Stimulated activated CD4-positive, alpha-beta T cell treated with anti-CD3 and anti-CD28 coated beads, Interleukin-2, amount 100 ng/mL, for 4 hours (primary cell): ENCODE measurements around the gene ABCC1.

Source experiments
- DNase-seq: peaks from one replicate; pipeline ENCODE4 v3.0.0-alpha.2; 2020; ENCODE audit warnings: low read depth

Gene ABCC1

DNA sequence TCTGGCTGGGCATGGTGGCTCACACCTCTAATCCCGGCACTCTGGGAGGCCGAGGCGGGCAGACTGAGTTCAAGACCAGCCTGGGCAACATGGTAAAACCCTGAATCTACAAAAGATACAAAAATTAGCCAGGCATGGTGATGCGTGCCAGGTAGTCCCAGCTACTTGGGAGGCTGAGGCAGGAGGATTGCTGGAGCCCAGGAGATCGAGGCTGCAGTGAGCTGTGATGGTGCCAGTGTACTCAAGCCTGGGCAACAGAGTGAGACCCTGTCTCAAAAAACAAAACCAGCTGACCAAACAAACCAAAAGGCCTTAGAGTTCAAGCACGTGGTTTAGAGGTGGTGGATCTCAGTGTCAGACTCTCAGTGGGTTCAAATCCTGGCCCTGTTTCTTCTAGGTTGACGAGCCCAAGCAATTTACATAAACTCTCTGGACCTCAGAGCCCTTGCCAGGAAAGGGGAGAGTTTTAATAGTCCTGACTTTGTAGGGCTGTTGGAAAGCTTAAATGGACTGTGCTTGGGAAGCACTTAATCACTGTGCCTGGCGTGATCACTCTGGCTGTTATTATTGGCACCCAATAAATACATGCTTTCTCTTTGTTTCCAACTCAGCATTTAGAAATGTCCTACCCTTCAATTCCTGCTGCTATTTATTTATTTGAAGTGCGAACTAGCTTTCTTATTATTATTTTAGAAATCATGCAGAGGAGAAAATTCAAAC lies 44.7 kb downstream of the ABCC1 start:
- DNase-seq, result no peak

DNA sequence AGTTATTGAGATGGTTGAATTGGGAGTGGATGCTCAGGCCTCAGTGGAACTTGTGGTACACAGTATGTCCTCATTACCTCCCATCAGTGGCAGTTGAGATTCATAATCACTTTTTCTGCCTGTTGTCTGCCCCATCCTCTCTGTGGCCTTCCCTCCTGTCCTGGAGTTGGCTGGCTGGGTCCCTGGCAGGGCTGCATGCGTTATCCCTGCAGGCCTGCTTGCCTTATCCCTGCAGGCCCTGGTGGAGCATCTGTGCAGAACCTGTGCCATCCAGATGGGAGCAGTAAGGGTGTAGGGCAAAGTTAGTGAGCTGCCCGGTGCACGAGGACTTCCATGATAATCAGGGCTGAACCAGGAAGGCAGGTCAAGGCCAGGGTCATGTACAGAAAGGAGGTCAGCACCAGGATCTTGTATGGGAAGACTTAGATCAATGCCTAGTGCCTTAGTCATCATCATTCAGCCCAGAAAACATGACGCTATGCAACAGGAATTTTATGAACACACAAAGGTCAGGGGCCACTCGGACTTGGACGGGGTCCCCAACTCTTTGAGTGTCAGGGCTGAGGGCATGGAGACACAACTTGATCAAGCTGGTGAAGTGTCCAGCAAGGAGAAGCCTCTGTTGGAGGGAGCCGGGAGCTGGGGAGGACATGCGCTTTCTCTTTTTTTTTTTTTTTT lies 47.2 kb downstream of the ABCC1 start:
- no peak for DNase-seq

DNA sequence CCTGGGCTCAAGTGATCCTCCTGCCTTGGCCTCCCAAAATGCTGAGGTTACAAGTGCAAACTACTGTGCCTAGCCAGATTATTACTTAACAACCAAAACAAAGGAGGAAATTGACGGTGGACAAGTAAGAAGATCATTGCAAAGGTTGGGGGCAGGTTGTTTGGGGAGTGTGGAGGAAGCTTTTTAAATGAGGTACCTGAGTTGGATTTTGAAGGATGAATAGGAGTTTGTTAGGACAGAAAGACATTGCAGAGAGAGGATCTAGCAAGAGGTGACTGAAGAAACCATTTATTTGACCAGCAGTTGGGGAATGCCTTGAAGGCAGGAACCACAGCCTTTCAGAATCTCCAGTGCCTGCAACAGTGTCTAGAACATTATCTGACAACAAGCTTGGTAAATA lies 51.3 kb downstream of the ABCC1 start:
- no peak for DNase-seq

DNA sequence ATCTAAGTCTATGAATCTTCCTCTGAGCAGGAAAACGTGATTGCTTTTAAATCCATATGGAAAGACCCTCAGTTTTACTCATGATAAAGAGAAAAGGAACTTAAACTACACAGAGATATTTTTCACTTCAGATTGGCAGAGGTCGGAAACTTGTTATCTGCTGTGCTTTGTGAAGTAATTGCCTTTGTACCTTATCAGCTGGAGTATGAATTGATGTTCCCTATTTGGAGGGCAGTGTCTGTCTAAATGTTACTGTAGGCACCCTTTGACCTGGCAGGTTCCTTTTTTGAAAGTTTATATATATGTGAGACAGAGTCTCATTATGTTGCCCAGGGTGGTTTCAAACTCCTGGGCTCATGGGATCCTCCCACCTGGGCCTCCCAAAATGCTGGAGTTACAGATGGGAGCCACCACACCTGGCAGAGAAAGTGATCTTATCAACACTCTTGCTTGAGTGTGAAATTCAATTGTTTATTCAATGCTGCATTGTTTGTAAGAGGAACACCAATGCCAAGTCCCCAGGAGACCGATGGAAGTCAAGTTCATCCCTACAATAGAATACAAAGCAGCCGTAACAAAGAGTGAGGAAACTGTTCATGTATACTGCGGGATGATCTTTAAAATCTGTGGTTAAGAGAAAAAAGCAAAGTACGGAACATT lies 52.3 kb downstream of the ABCC1 start:
- no peak for DNase-seq

DNA sequence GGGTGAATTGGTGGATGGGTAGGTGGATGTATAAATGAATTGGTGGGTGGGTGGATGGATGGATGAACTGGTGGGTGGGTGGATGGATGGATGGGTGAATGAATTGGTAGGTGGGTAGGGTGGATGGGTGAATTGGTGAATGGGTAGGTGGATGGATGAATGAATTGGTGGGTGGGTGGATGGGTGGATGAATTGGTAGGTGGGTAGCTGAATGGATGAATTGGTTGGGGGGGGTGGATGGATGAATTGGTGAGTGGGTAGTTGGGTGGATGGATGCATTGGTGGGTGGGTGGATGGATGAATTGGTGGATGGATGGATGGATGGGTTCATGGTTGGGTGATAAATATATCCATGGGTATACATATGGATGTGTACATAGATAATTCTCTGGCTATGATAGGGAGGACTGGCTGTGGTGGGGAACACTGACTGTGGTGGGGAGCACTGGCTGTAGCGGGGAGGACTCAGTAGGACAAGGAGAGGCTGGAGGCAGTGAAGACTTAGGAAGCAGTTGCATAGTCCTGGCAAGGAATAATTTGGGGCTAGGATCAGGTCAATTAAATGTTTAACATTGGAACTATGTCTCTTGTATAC lies 54.4 kb downstream of the ABCC1 start:
- DNase-seq, result no peak

DNA sequence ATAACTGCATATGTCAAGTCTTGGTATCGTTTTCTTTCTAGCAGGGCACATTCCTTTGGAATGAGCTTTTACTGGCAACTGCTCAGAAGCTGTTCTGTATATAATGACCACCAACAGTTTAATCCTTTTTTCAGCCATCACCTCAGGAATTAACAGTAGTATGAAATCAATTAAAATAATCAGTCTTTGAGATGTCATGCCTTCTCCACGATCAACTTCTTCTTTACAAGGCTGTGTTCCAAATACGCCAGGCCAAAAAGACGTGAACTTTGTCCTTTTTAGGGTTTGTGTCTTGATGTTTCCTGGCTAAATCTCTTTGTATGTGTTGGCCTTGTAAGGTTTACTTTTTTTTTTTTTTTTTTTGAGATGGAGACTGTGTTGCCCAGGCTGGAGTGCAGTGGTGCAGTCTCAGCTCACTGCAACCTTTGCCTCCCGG lies 54.9 kb downstream of the ABCC1 start:
- no peak for DNase-seq

DNA sequence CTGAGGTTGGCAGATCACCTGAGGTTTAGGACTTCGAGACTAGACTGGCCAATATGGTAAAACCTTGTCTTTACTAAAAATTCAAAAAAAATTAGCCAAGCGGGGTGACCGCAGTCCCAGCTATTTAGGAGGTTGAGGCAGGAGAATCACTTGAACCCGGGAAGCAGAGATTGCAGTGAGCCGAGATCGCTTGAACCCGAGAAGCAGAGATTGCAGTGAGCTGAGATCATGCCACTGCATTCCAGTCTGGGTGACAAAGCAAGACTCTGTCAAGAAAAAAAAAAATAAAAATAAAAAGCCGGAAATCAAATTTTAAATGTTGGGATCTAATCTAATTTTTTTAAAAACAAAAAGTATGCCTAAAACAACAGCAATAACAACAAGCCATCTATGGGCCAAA lies 56.3 kb downstream of the ABCC1 start:
- DNase-seq, result no peak

DNA sequence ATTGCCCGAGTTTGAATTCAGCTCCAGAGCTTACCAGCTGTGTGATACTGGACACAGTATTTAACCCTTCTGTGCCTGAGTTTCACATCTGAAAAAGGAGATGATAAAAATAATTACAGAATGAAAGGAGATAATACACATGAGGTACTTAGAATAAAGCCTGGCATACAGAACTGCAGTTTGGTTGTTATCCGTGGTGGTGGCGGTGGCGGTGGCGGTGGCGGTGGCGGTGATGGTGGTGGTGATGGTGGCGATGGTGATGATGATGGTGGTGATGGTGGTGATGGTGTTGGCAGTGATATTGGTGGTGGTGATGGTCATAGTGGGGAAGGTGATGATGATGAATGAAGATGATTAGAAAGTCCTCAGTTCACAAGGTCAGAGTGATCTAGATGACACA lies 57.2 kb downstream of the ABCC1 start:
- no peak for DNase-seq

DNA sequence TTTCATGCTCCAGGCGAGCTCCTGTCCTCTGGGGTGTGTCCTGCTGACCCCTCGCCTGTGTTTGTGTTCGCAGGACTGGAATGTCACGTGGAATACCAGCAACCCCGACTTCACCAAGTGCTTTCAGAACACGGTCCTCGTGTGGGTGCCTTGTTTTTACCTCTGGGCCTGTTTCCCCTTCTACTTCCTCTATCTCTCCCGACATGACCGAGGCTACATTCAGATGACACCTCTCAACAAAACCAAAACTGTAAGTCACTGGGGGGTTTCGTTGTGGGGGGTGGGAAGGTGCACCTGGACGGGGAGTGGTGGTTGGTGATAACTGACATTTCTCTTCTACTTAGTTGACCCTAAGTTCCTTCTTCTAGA lies 58.3 kb downstream of the ABCC1 start:
- DNase-seq, result no peak

DNA sequence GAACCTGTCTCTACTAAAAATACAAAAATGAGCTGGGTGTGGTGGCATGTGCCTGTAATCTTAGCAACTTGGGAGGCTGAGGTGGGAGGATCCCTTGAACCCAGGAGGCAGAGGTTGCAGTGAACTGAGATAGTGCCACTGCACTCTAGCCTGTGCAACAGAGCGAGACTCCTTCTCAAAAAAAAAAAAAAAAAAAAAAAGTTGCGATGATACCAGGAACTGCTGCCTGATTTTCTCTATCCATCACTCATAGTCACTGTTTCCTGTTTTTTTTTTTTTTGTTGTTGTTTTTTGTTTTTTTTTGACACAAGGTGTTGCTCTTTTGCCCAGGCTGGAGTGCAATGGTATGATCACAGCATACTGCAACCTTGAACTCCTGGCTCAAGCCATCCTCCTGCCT lies 59.2 kb downstream of the ABCC1 start:
- DNase-seq, result no peak

DNA sequence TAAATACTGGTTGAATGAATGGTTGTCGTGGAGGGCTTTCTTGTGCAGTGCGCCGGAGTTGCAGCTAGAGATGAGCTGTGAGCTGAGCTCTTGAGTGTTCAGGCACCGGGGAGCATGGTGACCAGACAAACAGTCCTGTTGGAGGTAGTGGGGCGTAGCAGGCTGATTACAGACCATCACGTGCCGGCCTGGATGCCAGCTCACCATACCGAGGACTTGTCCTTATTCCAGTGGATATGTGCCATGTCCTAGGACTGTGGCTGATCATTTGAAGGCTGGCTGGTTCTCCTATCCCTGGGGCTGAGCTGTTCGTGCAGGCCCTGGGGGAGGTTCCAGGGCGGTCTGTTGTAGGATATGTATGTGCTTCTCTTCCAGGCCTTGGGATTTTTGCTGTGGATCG lies 60.0 kb downstream of the ABCC1 start:
- no peak for DNase-seq

DNA sequence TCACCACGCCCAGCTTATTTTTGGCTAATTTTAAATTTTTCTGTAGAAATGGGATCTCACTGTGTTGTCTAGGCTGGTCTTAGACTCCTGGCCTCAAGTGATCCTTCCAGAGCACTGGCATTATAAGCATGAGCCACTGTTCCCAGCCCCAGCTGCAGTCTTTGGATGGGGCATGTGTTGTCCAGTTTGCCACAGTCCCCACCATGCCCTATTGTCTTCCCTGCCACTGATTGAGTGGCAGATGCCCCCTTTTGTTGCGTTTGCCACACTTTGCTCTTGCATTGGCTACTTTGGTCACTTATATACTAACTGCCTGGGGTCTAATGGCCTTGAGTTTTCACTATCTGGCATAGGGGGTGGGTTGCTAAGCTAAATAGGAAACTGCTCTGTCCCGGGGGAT lies 60.8 kb downstream of the ABCC1 start:
- DNase-seq, result no peak

DNA sequence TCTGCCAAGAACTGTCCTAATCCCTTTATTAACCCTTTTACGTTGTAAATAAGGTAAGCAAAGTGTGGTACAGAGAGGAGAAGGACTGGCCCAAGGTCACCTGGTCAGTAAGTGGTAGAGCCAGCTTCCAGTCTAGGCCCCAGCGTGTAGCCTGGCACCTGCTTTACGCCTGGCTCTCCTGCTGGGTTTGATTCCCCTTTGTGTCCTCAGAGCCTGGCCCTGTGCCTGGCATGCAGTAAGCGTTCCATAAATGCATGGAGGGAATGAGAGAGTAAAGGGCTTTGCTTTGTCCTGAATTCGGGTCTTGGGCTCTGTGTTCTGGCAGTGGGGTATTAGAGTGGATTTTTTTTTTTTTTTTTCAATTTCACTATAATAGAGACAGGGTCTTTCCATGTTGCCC lies 62.7 kb downstream of the ABCC1 start:
- DNase-seq, result no peak

DNA sequence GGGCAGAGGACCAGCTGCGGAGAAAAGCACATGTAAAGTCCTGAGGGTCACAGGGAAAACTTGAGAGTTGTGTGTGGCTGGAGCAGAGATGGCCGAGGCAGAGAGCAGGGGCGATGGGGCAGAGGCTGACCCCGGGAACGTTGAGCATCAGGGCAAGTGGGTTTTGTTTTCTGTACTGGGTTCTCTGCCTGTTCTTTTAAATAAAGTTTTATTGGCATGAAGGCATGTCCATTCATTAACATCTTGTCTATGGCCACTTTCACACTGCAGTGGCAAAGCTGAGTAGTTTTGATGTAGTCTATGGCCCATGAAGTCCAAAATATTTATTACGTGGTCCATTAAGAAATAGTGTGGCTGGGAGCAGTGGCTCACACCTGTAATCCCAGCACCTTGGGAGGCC lies 64.4 kb downstream of the ABCC1 start:
- DNase-seq, result no peak

DNA sequence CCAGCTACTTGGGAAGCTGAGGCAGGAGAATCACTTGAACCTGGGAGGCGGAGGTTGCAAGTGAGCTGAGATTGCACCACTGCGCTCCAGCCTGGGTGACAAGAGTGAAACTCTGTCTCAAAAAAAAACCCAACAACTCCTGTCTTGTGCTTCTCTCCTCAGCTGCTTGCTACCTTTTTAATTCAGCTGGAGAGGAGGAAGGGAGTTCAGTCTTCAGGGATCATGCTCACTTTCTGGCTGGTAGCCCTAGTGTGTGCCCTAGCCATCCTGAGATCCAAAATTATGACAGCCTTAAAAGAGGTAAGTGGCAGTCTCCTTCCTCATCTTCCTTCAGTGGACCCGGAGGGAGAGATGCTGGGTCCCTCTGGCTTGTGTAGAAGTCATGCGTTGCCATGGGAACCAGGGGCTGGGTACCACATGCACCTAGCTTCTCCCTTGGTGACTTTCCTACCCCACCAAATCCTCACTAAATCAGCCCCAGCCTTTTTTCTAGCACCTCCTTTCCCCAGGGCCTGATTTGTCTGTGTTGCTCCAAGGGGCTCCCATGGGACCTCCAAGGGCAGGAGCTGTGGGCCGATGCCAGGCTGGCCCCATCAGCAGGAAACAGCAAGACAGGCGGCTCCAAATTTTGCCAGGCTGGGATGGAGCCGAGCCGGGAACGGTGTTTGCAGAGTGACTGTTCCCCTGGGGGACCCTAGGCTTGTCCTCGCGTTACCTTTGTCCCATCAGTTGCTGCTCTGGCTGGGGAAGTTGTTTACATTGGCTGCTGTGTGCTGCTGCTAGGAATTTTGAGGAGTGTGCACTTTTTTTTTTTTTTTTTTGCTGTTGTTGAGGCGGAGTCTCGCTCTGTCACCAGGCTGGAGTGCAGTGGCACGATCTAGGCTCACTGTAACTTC lies 65.2 kb downstream of the ABCC1 start:
- no peak for DNase-seq

DNA sequence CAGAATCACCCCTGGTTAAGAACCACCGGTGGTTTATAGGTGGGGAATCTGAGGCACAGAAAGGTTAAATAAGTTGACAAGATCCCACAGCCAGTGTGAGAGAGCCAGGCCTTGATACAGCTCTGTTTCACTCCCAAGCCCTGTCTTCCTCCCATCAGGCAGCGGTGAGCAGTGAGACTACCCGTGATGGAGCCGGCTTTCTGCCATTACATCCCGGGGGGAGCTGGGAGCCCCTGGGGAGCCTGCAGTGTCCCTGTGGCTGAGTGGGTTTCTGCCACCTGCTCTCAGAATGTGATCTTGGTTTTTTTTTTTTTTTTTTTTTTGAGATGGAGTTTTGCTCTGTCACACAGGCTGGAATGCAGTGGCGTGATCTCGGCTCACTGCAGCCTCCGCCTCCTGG lies 66.4 kb downstream of the ABCC1 start:
- no peak for DNase-seq

DNA sequence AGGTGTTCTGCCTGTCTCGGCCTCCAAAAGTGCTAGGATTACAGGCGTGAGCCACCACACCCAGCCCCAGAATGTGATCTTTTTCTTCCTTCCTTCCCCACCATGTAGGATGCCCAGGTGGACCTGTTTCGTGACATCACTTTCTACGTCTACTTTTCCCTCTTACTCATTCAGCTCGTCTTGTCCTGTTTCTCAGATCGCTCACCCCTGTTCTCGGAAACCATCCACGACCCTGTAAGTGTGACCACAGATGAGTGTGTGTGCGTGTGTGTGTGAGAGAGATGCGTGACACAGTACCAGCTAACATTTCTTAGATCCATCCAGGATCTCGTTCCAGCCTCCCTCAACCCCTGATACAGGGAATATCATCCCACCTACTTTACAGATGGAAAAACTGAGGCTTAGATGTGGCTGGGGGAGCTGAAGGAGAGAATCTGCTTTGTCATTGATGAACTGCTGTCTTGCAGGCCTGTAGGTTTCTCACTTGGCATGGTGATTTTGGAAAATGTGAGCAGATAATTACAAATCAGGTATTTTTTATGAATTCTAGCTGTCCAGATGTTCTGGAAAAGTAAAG lies 67.1 kb downstream of the ABCC1 start:
- no peak for DNase-seq

DNA sequence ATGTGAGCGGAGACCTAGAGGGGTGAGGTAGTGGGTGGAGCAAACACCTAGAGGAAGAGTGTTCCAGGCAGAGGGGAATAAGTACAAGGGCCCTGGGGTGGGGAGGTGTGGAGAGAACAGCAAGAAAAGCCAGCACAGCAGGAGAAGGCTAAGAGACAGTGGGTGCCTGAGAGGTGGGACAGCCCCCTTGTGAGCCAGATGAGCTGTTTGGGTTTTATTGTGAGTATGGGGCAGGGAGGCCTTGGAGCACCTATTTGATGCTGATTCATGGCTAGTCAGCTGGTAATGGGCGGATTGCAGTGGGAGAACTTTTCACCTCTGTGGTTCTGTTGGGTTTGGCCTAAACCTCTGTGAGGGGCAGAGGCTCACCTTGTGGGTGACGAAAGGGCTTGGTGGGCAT lies 68.4 kb downstream of the ABCC1 start:
- DNase-seq, result no peak

DNA sequence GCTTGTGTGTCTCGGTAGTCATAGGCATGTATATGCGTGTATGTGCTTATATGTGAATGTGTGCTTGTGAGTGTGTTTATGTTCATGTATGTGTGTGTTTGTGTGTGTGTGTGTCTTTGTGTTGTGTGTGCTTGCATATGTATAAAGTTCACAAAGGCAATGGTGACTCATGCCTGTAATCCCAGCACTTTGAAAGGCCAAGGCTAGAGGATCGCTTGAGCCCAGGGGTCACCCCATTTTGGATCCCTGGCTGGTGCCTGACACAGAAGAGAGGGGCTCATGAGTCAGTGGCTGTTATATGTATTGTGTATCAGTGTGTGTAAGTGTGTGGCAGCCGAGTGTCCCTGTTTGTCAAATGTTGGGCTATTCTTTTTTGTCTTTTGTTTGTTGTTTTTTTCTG lies 69.3 kb downstream of the ABCC1 start:
- DNase-seq, result no peak

DNA sequence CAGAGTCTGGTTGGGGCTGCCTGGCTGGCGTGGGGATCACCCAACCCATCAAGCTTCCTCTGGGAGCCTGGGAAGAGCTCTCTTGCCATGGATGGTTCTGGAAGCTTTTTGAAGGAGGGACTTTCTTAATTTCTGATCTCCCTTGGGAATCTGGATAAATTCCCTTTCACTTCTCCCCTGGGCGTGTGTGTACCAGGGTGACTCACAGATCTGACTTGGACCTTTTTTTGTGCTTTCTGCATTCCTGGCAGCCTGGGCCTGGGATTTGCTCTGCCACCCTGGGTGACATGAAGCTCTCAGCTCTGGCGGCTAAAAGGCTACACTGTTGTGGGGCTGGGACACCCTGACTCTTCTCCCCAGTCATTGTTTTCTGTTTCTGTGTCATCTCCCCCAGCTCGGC lies 70.1 kb downstream of the ABCC1 start:
- no peak for DNase-seq

DNA sequence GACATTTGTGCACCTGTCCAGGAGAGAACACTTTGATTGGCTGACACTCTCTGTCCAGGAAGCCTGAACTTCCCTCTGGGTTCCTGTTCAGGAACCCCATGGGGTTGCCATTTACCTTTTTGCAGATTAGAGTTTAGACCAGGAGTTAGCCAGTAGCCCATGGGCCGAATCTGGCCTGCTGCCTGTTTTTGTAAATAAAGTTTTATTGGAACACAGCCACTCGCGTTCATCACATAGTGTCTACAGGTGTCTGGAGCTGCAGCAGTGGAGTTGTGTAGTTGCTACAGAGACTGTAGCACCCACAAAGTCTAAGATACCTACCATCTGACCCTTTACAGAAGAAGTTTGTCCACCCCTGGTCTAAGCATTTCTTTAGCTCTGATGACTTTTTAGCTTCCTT lies 70.9 kb downstream of the ABCC1 start:
- DNase-seq, result no peak

DNA sequence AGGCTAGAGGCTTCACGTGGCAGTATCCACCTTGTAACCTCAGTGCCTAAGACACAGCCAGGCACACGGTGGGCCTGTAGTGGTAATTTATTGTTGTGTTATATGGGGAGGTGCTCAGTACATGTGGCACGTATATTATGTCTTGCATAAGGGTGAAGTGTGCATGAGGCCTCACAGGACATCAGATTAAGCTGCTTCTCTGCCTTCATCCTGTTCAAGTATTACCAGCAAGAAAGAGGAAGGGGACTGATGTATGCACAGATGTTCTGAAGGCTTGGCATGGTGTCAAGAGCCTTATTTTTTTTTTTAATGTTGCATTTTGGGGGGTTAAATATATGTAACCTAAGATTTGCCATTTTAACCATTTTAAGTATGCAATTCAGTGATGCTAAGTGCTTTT lies 71.6 kb downstream of the ABCC1 start:
- DNase-seq, result no peak
